GM12878 (cell line): ENCODE data around the gene RAB12. TPM values are rescaled to one million over a fixed set of nuclear protein-coding genes. Genes with fewer than 3 reads are reported as not detected.

Experiments used
- BMI1 ChIP-seq: fragments of 450-650 bp; IDR thresholded peaks from 2 replicates; pipeline ENCODE4 v1.6.1; 2016; ENCODE audit warnings: mild to moderate bottlenecking, moderate library complexity, borderline replicate concordance
- EP300 ChIP-seq, 2 experiments: fragments of 150-350 bp in 1 of 2; IDR thresholded peaks; 2 replicates each; pipeline ENCODE4 v1.6.1; 2011 to 2012; ENCODE audit warnings: low read depth in 2 of 2, low read length in 2 of 2, borderline replicate concordance in 1 of 2, improper control_type of control experiment in 1 of 2, inconsistent platforms in 1 of 2; ENCODE audit not compliant: control insufficient read depth in 1 of 2
- IRF5 ChIP-seq: fragments of 450-650 bp; IDR thresholded peaks from 2 replicates; pipeline ENCODE4 v1.6.1; 2017; ENCODE audit warnings: borderline replicate concordance
- NKRF ChIP-seq: fragments of 450-650 bp; conservative IDR thresholded peaks from 2 replicates; pipeline ENCODE4 v1.6.1; 2017; ENCODE audit warnings: mild to moderate bottlenecking, moderate library complexity
- POU2F2 ChIP-seq: IDR thresholded peaks from 3 replicates; pipeline ENCODE4 v1.6.1; 2011; ENCODE audit warnings: low read depth, mild to moderate bottlenecking, low read length, borderline replicate concordance
- SP1 ChIP-seq: IDR thresholded peaks from one replicate; pipeline ENCODE4 v1.6.1; 2011; ENCODE audit warnings: low read depth, low read length
- polyA plus RNA-seq, 11 experiments: library from polyadenylated mRNA; depleted of rRNA in 4 of 11; unstranded in 6 of 11; stranded (reverse) in 5 of 11; fragments of >200 nt; fragmentation: Nextera tagmentation in 4 of 11; fragmentation: Illumina TruSeq in 1 of 11; extraction: Ambion mirVana in 4 of 11; extraction: Trizol in 1 of 11; gene quantifications; 1 replicate in 1 of 11; 2 replicates in 10 of 11; pipeline versions ENCODE4 v1.2.1 to v1.2.3, GENCODE V29; 2011 to 2016; ENCODE audit warnings: inconsistent platforms in 2 of 11, missing spikeins in 2 of 11, low read depth in 1 of 11
- total RNA-seq, 4 experiments: library from RNA; depleted of rRNA in 3 of 4; stranded (reverse); fragments of >200 nt in 3 of 4; fragmentation: Illumina TruSeq in 1 of 4; extraction: Trizol in 1 of 4; gene quantifications; 2 replicates each; pipeline versions ENCODE4 v1.2.1 to v1.2.3, GENCODE V29; 2013 to 2021

RAB12 gene
- total and polyA plus RNA-seq, 10 of the 15 experiments (the other 5 are each of a cell fraction or from before 2014, with no cell fraction given) = 0.71 to 29.8 (median 14.0) TPM

GRCh38 chr18:8607776-8608742 lies 1.2 kb upstream of the RAB12 start (continued):
- no peak for TF ChIP-seq NKRF
- peak; percentile 52; the same call in 1 of the 3 replicates for TF ChIP-seq POU2F2
- TF ChIP-seq SP1 = no peak
- no peak for TF ChIP-seq EP300 (IDR thresholded peaks at IDR 0.05; ENCODE audit: borderline replicate concordance in 1 of 2, control insufficient read depth in 1 of 2, low read depth in 2 of 2, low read length in 2 of 2)
- no peak for TF ChIP-seq IRF5
- TF ChIP-seq BMI1 = no peak
